DOHH2 (cell line): Measurements from ENCODE around the gene MYO5C.

ENCODE experiments used
- H3F3A ChIP-seq: fragments of 200-600 bp; sonication (generic), shearing (Covaris generic); 2 replicates; pipeline ENCODE4 v1.6.0; 2016; ENCODE audit warnings: antibody characterized with exemption, mild to moderate bottlenecking; ENCODE audit not compliant: control insufficient read depth, insufficient read depth
- H3K27ac ChIP-seq: fragments of 200-600 bp; sonication (generic); 2 replicates; pipeline ENCODE4 v1.5.1; 2014; ENCODE audit warnings: low read depth, mild to moderate bottlenecking, low read length, moderate library complexity
- H3K27me3 ChIP-seq: fragments of 200-600 bp; sonication (generic); 2 replicates; pipeline ENCODE4 v1.6.1; 2014; ENCODE audit warnings: mild to moderate bottlenecking, low read length, mixed read lengths; ENCODE audit not compliant: control insufficient read depth
- H3K36me3 ChIP-seq: fragments of 200-600 bp; sonication (generic); 2 replicates; pipeline ENCODE4 v1.6.1; 2014; ENCODE audit warnings: mild to moderate bottlenecking, low read length, moderate library complexity, mixed read lengths; ENCODE audit not compliant: control insufficient read depth
- H3K4me1 ChIP-seq: fragments of 200-600 bp; sonication (generic); 2 replicates; pipeline ENCODE4 v1.6.1; 2014; ENCODE audit warnings: mild to moderate bottlenecking, low read length, mixed read lengths; ENCODE audit not compliant: control insufficient read depth
- H3K4me2 ChIP-seq: fragments of 200-600 bp; sonication (generic); 2 replicates; pipeline ENCODE4 v1.6.0; 2014; ENCODE audit warnings: mild to moderate bottlenecking, low read length, moderate library complexity
- H3K4me3 ChIP-seq: fragments of 200-600 bp; sonication (generic); 2 replicates; pipeline ENCODE4 v1.5.1; 2014; ENCODE audit warnings: mild to moderate bottlenecking, low read length, mixed read lengths
- H3K79me2 ChIP-seq: fragments of 200-600 bp; sonication (generic); 2 replicates; pipeline ENCODE4 v1.6.1; 2014; ENCODE audit warnings: mild to moderate bottlenecking, low read length, mixed read lengths; ENCODE audit not compliant: control insufficient read depth
- H3K9me2 ChIP-seq: fragments of 200-600 bp; sonication (generic); replicated peaks from 2 replicates; pipeline ENCODE4 v1.6.1; 2014; ENCODE audit warnings: mild to moderate bottlenecking, low read length, mixed read lengths; ENCODE audit not compliant: control insufficient read depth
- H3K9me3 ChIP-seq: fragments of 200-600 bp; sonication (generic); 2 replicates; pipeline ENCODE4 v1.6.1; 2014; ENCODE audit warnings: antibody characterized with exemption, low read length, mixed read lengths; ENCODE audit not compliant: control insufficient read depth, insufficient read depth
- H4K20me1 ChIP-seq: fragments of 200-600 bp; sonication (generic); 2 replicates; pipeline ENCODE4 v1.6.0; 2014; ENCODE audit warnings: low read depth, mild to moderate bottlenecking, antibody characterized with exemption, low read length, moderate library complexity; ENCODE audit not compliant: control insufficient read depth, insufficient read depth
- EZH2phosphoT487 ChIP-seq: fragments of 200-600 bp; sonication (generic); IDR thresholded peaks from 2 replicates; pipeline ENCODE4 v1.6.1; 2017; ENCODE audit warnings: borderline replicate concordance, mild to moderate bottlenecking, antibody characterized with exemption, low read length, moderate library complexity, mixed read lengths
- TF ChIP-seq, protein P1 (sequence below): fragments of 200-600 bp; sonication (generic); IDR thresholded peaks from one replicate; pipeline ENCODE4 v1.5.1; 2014; ENCODE audit warnings: antibody characterized with exemption, mild to moderate bottlenecking, low read depth, low read length; ENCODE audit not compliant: poor library complexity, severe bottlenecking

MYO5C gene, protein sequence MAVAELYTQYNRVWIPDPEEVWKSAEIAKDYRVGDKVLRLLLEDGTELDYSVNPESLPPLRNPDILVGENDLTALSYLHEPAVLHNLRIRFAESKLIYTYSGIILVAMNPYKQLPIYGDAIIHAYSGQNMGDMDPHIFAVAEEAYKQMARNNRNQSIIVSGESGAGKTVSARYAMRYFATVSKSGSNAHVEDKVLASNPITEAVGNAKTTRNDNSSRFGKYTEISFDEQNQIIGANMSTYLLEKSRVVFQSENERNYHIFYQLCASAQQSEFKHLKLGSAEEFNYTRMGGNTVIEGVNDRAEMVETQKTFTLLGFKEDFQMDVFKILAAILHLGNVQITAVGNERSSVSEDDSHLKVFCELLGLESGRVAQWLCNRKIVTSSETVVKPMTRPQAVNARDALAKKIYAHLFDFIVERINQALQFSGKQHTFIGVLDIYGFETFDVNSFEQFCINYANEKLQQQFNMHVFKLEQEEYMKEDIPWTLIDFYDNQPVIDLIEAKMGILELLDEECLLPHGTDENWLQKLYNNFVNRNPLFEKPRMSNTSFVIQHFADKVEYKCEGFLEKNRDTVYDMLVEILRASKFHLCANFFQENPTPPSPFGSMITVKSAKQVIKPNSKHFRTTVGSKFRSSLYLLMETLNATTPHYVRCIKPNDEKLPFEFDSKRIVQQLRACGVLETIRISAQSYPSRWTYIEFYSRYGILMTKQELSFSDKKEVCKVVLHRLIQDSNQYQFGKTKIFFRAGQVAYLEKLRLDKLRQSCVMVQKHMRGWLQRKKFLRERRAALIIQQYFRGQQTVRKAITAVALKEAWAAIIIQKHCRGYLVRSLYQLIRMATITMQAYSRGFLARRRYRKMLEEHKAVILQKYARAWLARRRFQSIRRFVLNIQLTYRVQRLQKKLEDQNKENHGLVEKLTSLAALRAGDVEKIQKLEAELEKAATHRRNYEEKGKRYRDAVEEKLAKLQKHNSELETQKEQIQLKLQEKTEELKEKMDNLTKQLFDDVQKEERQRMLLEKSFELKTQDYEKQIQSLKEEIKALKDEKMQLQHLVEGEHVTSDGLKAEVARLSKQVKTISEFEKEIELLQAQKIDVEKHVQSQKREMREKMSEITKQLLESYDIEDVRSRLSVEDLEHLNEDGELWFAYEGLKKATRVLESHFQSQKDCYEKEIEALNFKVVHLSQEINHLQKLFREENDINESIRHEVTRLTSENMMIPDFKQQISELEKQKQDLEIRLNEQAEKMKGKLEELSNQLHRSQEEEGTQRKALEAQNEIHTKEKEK (N-terminal part only)

DNA sequence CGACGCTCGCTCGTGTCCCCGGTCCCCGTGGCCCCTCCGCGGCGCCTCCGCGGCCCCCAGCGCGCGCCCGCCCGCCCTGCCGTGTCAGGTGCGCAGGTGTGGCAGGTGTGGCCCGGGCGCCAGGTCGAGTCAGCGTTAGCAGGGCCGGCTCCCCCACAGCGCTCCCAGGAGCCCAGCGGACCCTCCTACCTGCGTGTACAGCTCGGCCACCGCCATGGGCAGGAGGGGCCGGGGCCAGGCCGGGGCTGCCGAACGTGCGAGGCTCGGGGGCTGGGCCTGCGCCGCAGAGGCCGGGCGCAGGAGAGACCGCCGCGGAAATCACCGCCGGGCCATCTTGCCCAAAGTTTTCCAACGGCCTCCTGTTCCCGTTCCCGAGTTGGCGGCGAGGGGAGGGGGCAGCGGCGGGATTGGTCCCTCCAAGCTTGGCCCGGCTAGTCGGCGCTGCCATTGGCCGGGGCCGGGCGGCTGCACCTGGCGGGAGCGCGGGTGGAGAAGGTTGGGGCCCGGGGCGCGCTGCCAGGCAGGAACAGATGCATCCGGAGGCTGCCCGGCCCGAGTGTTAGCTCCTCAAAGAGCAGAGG lies at the start of gene MYO5C:
MYO5C (minus strand) TSS at position 384 of the 581 bp plus-strand sequence; CDS start at position 216, 168 bp downstream.
- TF ChIP-seq EZH2phosphoT487, result peak; percentile 85; the same call in 1 of the 2 replicates
- TF ChIP-seq, protein P1, sequence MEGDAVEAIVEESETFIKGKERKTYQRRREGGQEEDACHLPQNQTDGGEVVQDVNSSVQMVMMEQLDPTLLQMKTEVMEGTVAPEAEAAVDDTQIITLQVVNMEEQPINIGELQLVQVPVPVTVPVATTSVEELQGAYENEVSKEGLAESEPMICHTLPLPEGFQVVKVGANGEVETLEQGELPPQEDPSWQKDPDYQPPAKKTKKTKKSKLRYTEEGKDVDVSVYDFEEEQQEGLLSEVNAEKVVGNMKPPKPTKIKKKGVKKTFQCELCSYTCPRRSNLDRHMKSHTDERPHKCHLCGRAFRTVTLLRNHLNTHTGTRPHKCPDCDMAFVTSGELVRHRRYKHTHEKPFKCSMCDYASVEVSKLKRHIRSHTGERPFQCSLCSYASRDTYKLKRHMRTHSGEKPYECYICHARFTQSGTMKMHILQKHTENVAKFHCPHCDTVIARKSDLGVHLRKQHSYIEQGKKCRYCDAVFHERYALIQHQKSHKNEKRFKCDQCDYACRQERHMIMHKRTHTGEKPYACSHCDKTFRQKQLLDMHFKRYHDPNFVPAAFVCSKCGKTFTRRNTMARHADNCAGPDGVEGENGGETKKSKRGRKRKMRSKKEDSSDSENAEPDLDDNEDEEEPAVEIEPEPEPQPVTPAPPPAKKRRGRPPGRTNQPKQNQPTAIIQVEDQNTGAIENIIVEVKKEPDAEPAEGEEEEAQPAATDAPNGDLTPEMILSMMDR, result no peak
- Histone ChIP-seq H3K36me3 (no peaks in the 10 kb centered on the region), H3K4me2 (peak within 1 kb of the TSS; percentile 64), H3K4me3 (peak within 1 kb of the TSS; percentile 57), H3K4me1 (peaks cover 22% of the 10 kb centered on the region), H3K9me3 (no peaks in the 10 kb centered on the region), H3K27ac (no peak within 1 kb of the TSS), H4K20me1 (no peaks in the 10 kb centered on the region), H3K27me3 (peaks cover 66% of the 10 kb centered on the region), H3K79me2 (no peaks in the 10 kb centered on the region), H3F3A (no peaks in the 10 kb centered on the region), H3K9me2 (no peaks in the 10 kb centered on the region)

DNA sequence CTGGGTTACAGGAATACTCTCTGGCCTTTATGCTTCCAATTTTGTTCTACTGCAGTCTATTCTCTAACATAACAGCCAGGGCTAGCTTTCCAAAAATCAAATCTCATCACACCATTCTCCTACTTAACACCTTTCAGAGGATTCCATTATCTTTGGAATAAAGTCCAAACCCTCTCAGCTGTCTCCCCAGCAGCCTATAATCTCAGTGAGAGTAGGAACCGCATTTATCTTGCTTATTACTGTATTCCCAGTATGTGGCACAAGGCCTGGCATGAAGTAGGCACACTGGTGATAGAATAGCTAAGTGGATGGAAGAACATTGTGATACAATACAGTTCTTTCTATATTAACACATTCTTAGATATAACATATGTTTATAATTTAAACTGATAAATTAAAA lies 49.0 kb upstream of the MYO5C start:
- H3K4me1 ChIP-seq, result no peaks in the 10 kb centered on the region
- H4K20me1 ChIP-seq, result no peaks in the 10 kb centered on the region
- H3K4me3 ChIP-seq, result no peak overlapping the region
- H3K36me3 ChIP-seq, result peaks cover 2% of the 10 kb centered on the region; the same call in 1 of the 2 replicates
- no peaks in the 10 kb centered on the region for H3K79me2 ChIP-seq
- H3F3A ChIP-seq, result no peaks in the 10 kb centered on the region
- no peaks in the 10 kb centered on the region for H3K27me3 ChIP-seq
- TF ChIP-seq EZH2phosphoT487, result no peak
- TF ChIP-seq, protein P1, result no peak
- no peaks in the 10 kb centered on the region for H3K9me2 ChIP-seq
- no peak overlapping the region for H3K4me2 ChIP-seq
- no peak overlapping the region for H3K27ac ChIP-seq
- H3K9me3 ChIP-seq, result no peaks in the 10 kb centered on the region

DNA sequence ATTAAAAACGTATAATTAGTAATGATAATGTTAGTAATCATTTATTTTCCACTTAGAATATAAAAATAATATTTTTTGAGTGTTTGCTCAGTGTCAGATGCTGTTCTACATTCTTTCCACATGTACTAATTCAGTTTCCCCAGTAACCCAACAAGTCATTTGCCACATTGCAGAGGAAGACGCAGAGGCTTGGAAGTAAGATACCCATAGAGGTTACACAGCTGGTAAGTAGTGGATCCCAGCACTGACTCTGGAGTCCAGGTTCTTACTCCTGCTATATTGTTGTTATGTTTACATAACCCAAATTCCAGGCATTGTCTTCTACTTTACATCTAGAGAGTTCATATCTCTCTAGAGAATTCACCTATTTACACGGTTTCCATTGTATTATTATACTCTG lies 48.2 kb upstream of the MYO5C start:
- Histone ChIP-seq H4K20me1 (no peaks in the 10 kb centered on the region), H3K9me3 (no peaks in the 10 kb centered on the region), H3K4me1 (no peaks in the 10 kb centered on the region)

More for the DNA sequence above, 48.2 kb upstream of the MYO5C start:
- Histone ChIP-seq H3K27me3 (no peaks in the 10 kb centered on the region), H3K4me2 (no peak overlapping the region), H3K79me2 (no peaks in the 10 kb centered on the region), H3K9me2 (no peaks in the 10 kb centered on the region), H3K36me3 (peaks cover 2% of the 10 kb centered on the region; the same call in 1 of the 2 replicates), H3F3A (no peaks in the 10 kb centered on the region), H3K4me3 (no peak overlapping the region), H3K27ac (no peak overlapping the region)
- TF ChIP-seq EZH2phosphoT487, result no peak
- TF ChIP-seq, protein P1, result no peak
